CD4-positive, alpha-beta T cell treated with Interleukin-2 at 100 ng/mL for 4 hours (primary cell): ENCODE measurements around the gene SPOPL.
"Not testable (repeated sequence)": the region's sequence is repeated elsewhere in the genome, so short reads cannot be mapped to it uniquely, and the experiment has no call there.

Source experiments
- DNase-seq: peaks from one replicate; pipeline ENCODE4 v3.0.0-alpha.2; 2020; ENCODE audit warnings: low spot score

Gene SPOPL

GRCh38 chr2:138523673-138524042 lies 22.1 kb downstream of the SPOPL start:
- not testable (repeated sequence) for DNase-seq

DNA sequence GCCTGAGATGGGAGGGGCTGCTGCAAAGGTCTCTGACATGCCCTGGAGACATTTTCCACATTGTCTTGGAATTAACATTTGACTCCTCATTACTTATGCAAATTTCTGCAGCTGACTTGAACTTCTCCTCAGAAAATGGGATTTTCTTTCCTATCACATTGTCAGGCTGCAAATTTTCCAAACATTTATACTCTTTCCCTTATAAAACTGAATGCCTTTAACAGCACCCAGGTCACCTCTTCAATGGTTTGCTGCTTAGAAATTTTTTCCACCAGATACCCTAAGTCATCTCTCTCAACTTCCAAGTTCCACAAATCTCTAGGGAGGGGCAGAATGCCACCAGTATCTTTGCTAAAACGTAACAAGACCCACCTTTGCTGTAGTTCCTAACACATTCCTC lies 22.8 kb downstream of the SPOPL start:
- not testable (repeated sequence) for DNase-seq

DNA sequence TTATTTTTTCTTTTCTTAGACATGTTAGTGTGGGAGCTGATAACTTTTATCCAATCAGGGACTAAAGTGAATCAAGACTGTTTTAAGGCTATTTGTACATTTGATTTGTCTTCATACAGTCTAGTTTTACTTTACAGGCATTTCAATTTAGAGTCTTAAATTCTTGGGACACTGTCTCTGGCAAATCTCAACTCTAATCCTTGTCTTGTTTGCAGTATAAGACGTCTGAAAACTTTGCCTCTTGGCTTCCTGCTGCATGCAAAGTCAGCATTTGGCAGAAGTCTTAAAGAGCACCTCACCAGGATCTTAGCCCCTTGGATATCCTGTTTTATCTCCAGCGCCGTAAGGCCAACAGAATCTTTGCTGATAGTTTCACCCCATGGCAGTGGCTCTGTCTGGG lies 30.3 kb downstream of the SPOPL start:
- no peak for DNase-seq

GRCh38 chr2:138534791-138535190 lies 33.2 kb downstream of the SPOPL start:
- no peak for DNase-seq

- DNase-seq = no peak
Measured at GRCh38 chr2:138536302-138536701, 34.7 kb downstream of the SPOPL start.

DNA sequence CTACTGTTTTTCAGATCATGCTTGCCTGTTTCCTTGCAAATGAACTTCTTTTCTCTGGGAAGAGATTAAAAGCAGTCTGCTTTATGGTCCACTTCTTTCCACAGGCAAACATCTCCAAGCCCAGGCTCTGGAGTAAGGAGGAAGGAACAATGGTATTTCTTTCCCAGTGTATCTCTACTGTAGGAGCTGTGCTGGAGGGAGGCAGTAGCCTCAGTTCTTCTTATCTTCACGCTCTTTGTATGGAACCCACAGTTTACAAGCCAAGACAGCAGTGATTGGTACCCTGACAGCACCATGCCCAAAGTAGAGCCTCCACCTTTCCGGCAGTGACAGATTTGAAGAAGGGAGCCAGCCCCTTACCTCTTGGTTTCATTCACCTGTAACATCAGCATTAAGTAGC lies 35.2 kb downstream of the SPOPL start:
- DNase-seq = no peak

DNA sequence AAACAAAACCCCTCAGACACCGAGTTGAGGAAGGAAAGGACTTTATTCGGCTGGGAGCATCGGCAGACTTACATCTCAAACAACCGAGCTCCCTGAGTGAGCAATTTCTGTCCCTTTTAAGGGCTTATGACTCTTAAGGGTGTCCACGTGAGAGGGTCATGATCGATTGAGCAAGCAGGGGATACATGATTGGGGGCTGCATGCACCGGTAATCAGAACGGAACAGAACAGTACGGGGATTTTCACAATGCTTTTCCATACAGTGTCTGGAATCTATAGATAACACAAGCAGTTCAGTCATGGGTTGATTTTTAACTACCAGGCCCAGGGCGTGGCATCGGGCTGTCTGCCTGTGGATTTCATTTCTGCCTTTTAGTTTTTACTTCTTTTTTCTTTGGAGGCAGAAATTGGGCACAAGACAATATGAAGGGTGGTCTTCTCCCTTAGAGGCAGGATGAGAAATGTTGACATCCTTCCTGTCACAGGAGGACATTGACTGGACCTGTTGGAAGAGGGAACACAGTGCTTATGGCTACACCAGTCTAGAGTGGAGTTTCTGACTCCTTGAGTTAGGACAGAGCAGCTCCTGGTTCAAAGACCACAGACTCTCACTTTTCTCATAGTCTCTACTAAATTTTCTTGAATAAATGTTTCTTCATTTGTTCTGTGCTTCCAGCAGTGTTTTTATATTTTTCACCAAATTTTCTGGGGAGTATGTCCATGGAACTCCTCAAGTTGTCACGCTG lies 35.8 kb downstream of the SPOPL start:
- no peak for DNase-seq

DNA sequence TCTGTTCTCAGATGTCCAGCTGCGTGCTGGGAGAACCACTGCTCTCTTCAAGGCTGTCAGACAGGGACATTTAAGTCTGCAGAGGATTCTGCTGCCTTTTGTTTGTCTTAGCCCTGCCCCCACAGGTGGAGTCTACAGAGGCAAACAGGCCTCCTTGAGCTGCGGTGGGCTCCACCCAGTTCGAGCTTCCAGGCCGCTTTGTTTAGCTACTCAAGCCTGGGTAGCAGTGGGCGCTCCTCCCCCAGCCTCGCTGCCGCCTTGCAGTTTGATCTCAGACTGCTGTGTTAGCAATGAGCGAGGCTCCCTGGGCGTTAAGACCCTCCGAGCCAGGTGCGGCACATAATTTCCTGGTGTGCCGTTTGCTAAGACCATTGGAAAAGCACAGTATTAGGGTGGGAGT lies 42.6 kb downstream of the SPOPL start:
- not testable (repeated sequence) for DNase-seq

- DNase-seq = no peak
Measured at GRCh38 chr2:138548796-138549195, 47.2 kb downstream of the SPOPL start.

DNA sequence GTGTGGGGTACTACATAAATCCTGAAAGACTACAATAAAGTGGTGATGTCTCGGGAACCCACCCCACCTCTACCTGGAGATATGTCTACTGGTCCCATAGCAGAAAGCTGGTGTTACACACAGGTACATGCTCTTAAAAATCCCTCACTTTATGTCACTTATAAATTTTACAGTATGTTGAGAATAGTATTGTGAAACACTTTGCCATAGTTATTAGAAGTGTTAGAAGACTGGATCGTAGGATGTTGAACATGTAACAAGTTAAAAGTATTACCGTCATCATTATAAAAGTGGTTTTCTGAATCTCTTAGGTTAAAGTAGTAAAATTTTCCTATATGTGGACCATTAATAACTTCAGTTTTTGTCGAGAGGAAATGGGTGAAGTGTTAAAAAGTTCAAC lies 48.6 kb downstream of the SPOPL start:
- no peak for DNase-seq

DNA sequence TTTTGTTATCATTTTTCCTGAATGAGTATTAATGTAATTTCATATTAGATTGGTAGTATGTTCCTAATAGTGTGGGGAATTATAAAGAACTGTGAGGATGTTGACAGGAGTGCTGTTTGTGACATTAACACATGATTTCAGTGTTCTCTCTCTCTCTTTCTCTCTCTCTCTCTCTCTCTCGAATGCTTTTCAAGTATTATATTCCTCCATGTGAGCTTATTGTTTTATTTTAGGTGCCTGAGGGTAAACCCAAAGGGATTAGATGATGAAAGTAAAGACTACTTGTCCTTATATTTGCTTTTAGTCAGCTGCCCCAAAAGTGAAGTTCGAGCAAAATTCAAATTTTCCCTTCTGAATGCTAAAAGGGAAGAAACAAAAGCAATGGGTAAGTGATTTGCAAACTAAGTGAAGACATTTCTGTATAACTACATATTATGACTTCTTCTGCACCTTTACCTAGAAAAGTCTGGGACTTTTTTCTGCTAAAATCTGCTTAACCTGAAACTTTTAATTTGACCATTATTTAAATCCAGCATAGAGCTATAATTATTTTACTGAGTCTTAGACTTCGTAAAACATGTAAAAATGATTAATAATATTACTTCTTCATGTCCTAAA lies 49.2 kb downstream of the SPOPL start:
- no peak for DNase-seq

- no peak for DNase-seq
Measured at GRCh38 chr2:138554123-138554522, 52.6 kb downstream of the SPOPL start.

GRCh38 chr2:138559641-138560040 lies 58.1 kb downstream of the SPOPL start:
- no peak for DNase-seq

GRCh38 chr2:138564586-138565229 lies 63.1 kb downstream of the SPOPL start:
- DNase-seq = no peak

- DNase-seq = no peak
Measured at GRCh38 chr2:138565230-138565598, 63.6 kb downstream of the SPOPL start.

DNA sequence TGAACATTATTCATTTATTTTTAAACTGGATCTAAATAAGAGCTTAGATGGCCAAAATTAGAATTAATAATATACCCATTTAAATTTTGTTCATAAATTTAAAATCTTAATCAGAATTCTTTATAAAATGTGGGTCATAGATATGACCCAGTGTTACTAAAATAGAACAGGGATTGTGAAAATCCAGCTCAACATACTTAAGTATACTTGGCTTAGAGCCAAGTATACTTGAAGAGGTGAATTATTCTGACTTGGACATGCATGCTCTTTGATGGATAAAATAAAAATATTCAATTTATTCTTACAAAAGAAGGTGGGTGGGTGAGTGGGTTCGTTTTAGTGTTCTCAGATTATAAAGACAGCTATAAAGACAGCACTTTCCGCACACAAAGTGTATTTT lies 70.7 kb downstream of the SPOPL start:
- no peak for DNase-seq

DNA sequence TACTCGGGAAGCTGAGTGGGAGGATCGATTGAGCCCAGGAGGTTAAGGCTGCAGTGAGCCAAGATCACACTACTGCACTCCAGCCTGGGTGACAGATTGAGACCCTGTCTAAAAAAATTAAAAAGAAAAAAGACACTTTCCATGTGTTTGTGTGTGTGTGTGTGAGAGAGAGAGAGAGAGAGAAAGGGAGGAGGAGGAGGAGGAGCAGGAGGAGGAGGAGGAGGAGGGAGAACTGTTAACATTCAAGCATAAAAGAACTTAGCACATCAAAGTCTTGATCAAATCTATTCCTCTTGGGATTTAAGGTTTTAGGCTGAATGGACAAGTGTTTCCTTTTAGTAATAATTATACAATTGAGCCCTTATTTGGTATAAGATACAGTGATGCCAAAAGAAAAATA lies 75.5 kb downstream of the SPOPL start:
- DNase-seq = no peak

- DNase-seq = no peak
Measured at GRCh38 chr2:138579556-138579955, 78.0 kb downstream of the SPOPL start.

GRCh38 chr2:138581909-138582308 lies 80.3 kb downstream of the SPOPL start:
- DNase-seq = no peak

DNA sequence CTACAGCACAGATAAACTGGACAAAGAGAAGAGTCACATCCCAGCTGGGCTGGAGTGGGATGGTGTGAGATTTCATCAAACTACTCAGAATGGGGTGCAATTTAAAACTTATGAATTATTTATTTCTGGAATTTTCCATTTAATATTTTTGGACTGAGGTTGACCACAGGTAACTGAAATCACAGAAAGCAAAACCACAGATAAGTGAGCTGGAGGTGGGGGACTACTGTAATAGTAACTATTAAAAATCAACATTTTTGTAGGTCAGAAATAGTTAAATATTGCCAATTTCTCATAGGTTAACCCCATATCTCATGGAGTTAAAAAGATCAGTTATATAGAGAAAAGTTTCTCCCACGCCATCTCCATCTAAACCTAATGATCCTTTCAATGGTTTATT lies 88.1 kb downstream of the SPOPL start:
- no peak for DNase-seq

GRCh38 chr2:138596403-138596802 lies 94.8 kb downstream of the SPOPL start:
- no peak for DNase-seq

DNA sequence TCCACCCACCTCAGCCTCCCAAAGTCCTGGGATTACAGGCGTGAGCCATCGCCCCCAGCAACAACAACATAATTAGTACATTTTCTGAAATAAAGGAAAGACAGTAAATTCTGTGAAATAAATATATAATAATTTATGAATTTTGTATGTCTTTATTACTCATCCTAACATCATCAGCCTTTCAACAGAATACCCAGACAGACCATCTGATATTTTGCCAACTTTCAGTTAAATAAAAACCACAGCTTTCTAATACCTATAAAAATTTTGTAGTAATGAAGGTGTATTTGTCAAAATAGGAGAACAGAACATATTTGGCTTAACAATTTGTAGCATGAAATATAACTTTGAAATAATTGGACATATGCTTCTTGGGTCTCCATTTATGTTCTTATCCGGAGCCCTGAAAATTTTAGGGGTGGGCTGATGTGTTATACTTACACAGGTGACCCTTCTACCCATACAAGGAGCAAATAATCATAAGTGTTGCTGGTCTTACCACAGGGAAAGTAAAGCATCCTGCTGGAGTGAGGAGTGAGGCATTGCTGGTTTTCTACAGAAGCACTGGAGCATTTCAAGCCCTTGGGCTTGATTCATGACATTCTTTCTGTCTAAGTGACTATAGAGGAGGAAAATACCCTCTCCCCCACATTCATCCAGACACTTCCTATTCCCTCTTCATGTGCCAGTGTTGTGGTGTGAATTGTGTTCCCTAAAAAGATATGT lies 99.3 kb downstream of the SPOPL start:
- DNase-seq = no peak
